ENCODE measurements around the gene AGPAT3.

DNA sequence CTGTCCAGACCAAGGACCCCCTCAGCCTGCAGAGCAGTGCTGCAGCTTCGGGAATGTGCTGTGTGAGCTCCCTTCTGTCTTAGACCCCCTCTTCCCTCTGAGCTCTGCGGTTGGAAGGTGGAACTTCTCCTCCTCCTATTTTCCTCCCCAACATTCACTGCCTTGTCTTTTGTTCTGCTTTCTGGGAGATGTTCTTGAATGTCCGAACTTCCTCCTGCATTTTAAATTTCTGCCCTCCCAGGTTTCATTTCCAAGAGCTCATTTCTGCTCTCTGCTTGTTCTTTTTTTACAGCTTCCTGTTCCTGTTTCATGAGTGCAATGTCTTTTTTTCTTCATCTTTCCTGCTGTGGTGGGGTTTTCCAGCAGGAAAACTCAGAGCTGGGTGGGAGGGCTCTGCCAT lies 46.3 kb upstream of the AGPAT3 start:
- TF ChIP-seq POLR2A (IDR thresholded peaks at IDR 0.05) (no peak), POLR2AphosphoS5 (IDR thresholded peaks at IDR 0.05) (no peak)

All from prostate gland (tissue), 1 donor.